Ishikawa (cell line): ENCODE data around the gene KLRF2.

Experiments
- CEBPB ChIP-seq: IDR thresholded peaks from 2 replicates; pipeline ENCODE4 v1.6.1; 2012
- CREB1 ChIP-seq: IDR thresholded peaks from 2 replicates; pipeline ENCODE4 v1.6.1; 2012; ENCODE audit warnings: low read depth
- EGR1 ChIP-seq: IDR thresholded peaks from 2 replicates; pipeline ENCODE4 v1.6.1; 2012
- EP300 ChIP-seq: IDR thresholded peaks from 2 replicates; pipeline ENCODE4 v1.6.1; 2012; ENCODE audit warnings: borderline replicate concordance
- FOXM1 ChIP-seq: IDR thresholded peaks from 2 replicates; pipeline ENCODE4 v1.6.1; 2012; ENCODE audit warnings: low read depth, borderline replicate concordance
- NFIC ChIP-seq: IDR thresholded peaks from 2 replicates; pipeline ENCODE4 v1.6.1; 2012
- RAD21 ChIP-seq: IDR thresholded peaks from 2 replicates; pipeline ENCODE4 v1.6.1; 2012; ENCODE audit warnings: low read depth
- REST ChIP-seq: IDR thresholded peaks from 2 replicates; pipeline ENCODE4 v1.6.1; 2012; ENCODE audit warnings: low read depth, mild to moderate bottlenecking
- TAF1 ChIP-seq: IDR thresholded peaks from 2 replicates; pipeline ENCODE4 v1.6.1; 2012; ENCODE audit warnings: low read depth, mild to moderate bottlenecking
- TCF12 ChIP-seq: IDR thresholded peaks from 2 replicates; pipeline ENCODE4 v1.6.1; 2012; ENCODE audit warnings: low read depth
- TEAD4 ChIP-seq: IDR thresholded peaks from 2 replicates; pipeline ENCODE4 v1.6.1; 2012
- USF1 ChIP-seq: IDR thresholded peaks from 2 replicates; pipeline ENCODE4 v1.6.1; 2012
- YY1 ChIP-seq: IDR thresholded peaks from 2 replicates; pipeline ENCODE4 v1.6.1; 2012; ENCODE audit warnings: low read depth
- ZBTB7A ChIP-seq: IDR thresholded peaks from 2 replicates; pipeline ENCODE4 v1.6.1; 2012; ENCODE audit warnings: low read depth
- TF ChIP-seq, protein P1 (sequence below): IDR thresholded peaks from 2 replicates; pipeline ENCODE4 v1.6.1; 2012

The KLRF2 gene

DNA sequence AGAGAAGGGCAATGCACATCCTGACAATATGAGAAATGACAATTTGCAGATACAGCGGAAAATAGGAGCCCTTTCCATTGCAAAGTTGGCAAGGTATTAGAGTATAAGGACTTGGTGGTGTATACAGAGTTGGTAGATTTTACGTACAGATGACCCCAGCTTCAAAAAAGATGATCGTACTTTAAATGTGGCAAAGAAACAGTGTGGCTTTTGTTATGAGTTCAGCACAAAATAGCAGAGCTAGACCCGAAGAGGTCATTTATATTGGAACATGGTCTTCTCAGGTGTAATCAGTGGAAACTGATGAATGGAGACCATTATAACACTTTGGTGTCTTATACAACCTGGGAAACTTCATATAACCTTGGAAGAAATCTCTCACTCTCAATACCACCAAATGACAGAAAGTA, 14.4 kb upstream of the KLRF2 start:
- no peak for TF ChIP-seq EP300
- no peak for TF ChIP-seq TAF1
- no peak for TF ChIP-seq REST
- TF ChIP-seq EGR1 = no peak
- no peak for TF ChIP-seq ZBTB7A
- TF ChIP-seq TCF12 = no peak
- no peak for TF ChIP-seq RAD21
- no peak for TF ChIP-seq TEAD4
- TF ChIP-seq FOXM1 = no peak
- no peak for TF ChIP-seq CREB1
- TF ChIP-seq YY1 = no peak
- no peak for TF ChIP-seq USF1
- TF ChIP-seq, protein P1, sequence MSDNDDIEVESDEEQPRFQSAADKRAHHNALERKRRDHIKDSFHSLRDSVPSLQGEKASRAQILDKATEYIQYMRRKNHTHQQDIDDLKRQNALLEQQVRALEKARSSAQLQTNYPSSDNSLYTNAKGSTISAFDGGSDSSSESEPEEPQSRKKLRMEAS = no peak
- TF ChIP-seq CEBPB = no peak
- TF ChIP-seq NFIC = no peak

GRCh38 chr12:9867531-9867930, 13.8 kb upstream of the KLRF2 start:
- TF ChIP-seq FOXM1 (no peak), CREB1 (no peak), ZBTB7A (no peak), TEAD4 (no peak), CEBPB (no peak), REST (no peak), TCF12 (no peak), RAD21 (no peak), USF1 (no peak), EP300 (no peak), TAF1 (no peak)
- TF ChIP-seq, protein P1 = no peak

DNA sequence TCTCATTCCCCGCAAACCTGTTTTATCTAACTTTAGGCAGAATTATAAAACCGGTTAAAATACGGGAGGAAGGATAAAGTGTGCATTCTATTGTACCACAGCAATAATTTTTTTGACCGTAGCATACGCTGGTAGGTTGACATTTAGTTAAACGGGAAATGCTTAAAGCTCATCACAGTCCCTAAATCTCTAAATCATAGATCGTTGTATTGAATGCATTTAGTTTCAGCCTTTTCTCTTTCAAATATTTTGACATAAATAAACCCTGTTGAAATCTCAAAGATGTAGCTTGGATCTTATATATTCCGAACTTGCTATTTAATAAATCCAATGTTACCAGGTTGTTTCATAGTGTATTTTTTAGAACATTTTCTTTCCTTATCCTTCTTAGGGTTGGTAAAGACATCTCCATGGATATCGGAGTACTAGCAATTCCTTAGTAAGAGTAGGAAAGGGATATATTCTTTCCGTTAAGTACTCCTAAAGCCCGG, 12.9 kb upstream of the KLRF2 start:
- no peak for TF ChIP-seq EP300

DNA sequence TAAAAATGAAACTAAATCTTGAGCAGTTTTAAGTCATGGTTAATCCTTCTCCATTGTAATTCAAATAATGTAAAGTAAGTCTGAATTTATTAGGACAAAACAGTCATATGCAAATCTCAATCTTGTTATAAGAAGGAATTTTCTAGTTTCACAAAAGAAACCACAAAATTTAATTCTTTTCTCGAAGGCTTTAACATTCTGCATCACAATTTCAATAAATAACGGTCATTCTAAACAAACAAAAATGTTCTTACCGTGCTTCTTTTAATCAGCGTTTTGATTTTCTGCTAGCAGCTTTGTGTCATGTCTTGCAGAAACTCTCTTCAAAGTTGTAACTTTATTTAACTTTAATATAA, 12.4 kb upstream of the KLRF2 start:
- no peak for TF ChIP-seq YY1
- TF ChIP-seq ZBTB7A = no peak
- no peak for TF ChIP-seq CREB1
- TF ChIP-seq FOXM1 = no peak
- TF ChIP-seq, protein P1 = no peak
- no peak for TF ChIP-seq EP300
- no peak for TF ChIP-seq TCF12
- no peak for TF ChIP-seq TEAD4
- no peak for TF ChIP-seq REST
